HG02938 (cell line): Measurements from ENCODE around the gene CALN1.
"Not testable (repeated sequence)": the region's sequence is repeated elsewhere in the genome, so short reads cannot be mapped to it uniquely, and the experiment has no call there.

Source experiments
- ATAC-seq: cut with Tn5 transposase; IDR thresholded peaks from one replicate; pipeline ENCODE4 v1.9.1; 2021; ENCODE audit warnings: mild to moderate bottlenecking, moderate library complexity; ENCODE audit not compliant: unreplicated experiment

CALN1 gene

DNA sequence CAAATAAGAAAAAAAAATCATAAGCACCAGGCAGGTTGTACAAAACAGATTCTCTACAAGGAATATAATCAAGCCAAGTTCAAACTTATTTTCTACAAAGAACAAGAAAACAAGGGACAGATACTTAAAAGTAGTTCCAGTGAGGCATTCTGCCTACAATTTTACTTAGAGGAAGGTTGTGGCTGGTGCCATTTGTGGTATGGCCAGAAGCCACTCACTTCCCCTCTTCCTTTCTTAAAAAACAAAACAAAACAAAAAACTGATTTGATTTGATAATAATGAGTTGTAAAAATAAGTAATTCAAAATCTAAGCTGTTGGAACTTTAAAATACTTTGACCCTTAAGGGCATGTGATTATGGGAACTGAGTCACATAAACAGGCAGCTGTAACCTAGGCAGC, 420.6 kb downstream of the CALN1 start:
- no peak for ATAC-seq

GRCh38 chr7:71990138-71990462, 422.0 kb downstream of the CALN1 start:
- no peak for ATAC-seq

DNA sequence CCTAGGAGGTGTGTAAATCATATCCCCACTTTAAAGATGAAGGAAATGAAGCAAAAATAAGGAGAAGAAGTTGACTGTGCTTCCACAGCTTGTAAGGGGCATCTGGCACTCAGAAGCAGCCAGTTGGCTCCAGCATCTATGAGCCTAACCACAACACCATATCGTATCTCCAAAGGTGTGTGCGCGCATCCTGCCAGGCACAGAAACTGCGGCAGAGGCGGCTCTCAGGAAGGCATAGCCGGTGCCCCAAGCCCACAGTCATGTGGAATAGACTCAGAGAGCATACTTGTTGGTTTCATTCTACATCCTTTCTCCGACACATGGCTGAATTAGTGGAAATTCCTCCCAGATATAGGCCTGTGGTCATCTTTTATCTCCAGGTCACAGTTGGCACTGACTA, 423.9 kb downstream of the CALN1 start:
- ATAC-seq = no peak

- no peak for ATAC-seq
Observed at GRCh38 chr7:71987200-71987767, 424.9 kb downstream of the CALN1 start.

- ATAC-seq = no peak
Observed at GRCh38 chr7:71984348-71984747, 427.8 kb downstream of the CALN1 start.

GRCh38 chr7:71982851-71983250, 429.3 kb downstream of the CALN1 start:
- no peak for ATAC-seq

- no peak for ATAC-seq
Observed at GRCh38 chr7:71976645-71977044, 435.5 kb downstream of the CALN1 start.

GRCh38 chr7:71974611-71975010, 437.5 kb downstream of the CALN1 start:
- no peak for ATAC-seq

DNA sequence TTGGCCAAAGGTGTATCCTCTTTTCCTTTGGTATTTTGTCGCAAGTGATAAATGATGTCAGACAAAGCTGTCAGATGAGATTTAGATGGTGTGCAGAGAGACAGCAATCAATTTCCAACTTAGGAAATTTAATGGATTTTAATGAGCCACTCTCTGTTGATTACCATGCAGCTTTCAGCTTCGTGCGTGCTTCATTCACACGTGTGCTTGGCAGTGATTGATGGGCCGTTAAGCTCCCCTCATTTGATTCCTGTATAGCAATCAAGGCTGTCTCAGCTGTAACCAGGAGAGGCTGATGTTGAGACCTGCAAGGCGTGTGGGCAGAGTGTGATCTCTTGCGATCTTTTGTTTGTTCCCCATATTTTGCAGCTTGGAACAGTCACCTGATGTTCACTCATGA, 439.6 kb downstream of the CALN1 start:
- ATAC-seq = no peak

GRCh38 chr7:71970725-71971124, 441.4 kb downstream of the CALN1 start:
- no peak for ATAC-seq

- ATAC-seq = no peak
Observed at GRCh38 chr7:71962636-71963035, 449.5 kb downstream of the CALN1 start.

GRCh38 chr7:71961283-71961682, 450.9 kb downstream of the CALN1 start:
- no peak for ATAC-seq

GRCh38 chr7:71942115-71942514, 470.0 kb downstream of the CALN1 start:
- ATAC-seq = no peak

DNA sequence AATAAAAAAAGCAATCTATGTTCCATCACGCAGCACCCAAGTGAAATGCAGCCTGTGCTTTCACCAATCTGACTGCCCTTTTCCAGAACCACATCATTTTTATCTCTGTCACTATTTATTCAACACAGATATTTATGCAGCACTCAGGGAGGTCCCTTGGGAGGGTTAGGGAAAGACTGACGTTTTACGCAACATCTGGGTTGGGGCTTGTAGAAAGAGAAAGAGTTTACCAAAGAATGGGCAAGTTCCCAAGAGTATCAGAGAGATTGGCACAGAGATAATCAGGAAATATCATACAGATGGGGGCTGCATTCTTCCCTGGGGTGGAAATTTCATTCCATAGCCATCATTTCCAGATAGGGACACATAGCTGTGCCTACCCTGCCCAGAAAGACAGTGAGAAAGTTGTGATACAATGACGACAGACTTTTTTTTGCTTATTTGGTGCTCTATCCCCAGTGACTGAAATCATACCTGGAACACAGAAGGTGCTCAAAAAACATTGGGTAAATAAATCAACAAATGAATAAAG, 474.2 kb downstream of the CALN1 start:
- no peak for ATAC-seq

DNA sequence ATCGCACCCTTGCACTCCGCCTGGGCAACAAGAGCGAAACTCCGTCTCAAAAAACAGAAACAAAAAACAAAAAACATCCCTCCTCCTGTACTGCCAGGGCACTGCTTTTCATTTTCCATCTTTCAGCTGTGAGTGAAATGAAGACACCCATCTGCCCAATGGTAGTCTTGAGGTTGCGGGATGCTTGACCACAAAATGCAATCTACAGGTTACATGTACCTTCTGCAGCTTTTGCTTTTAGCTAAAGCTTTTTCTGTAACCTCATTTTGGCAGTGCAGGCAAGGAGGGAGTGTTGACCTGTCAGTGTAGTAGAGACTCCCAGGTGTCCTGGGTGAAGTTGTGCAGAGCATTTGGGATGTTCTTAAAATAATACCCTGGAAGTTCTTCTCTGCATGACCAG, 476.5 kb downstream of the CALN1 start:
- no peak for ATAC-seq

DNA sequence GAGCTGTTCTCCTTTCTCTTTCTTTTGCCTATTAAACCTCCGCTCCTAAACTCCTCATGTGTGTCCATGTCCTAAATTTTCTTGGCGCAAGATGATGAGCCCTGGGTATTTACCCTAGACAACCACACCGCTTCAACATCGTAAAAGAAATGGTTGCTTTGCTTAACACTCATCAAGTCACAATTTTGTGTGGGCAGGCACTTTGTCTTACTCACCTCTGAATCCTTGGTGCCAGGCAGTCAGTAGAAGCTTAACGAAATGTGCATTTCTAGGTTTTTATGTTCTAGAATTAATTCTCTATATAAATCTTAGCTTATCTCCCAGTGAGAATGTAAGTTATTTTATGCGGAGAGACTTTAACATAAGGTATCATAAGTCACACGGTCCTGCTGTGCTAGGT, 478.7 kb downstream of the CALN1 start:
- no peak for ATAC-seq

DNA sequence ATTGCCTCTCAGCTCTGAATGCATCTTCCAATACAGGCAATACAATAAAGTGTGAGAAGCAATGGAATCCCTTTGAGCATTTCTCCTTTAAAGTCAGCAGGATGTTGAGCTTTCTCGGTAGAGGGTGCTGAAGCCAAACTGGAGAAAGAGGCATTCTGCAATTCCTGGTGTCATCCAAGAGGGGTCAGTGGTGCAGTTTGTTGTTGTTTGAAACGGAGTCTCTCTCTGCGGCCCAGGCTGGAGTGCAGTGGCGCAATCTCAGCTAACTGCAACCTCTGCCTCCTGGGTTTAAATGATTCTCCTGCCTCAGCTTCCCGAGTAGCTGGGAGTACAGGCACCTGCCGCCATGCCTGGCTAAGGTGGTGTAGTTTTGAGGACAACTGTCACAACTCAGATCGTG, 486.5 kb downstream of the CALN1 start:
- no peak for ATAC-seq

DNA sequence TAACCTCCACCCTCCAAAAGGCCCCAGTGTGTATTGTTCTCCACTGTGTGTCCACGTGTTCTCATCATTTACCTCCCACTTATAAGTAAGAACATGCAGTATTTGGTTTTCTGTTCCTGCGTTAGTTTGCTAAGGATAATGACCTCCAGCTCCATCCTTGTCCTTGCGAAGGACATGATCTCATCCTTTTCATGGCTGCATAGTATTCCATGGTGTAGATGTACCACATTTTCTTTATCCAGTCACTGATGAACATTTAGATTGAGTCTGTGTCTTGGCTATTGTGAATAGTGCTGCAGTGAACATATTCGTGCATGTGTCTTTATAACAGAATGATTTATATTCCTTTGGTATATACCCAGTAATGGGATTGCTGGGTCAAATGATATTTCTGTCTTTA, 497.9 kb downstream of the CALN1 start:
- ATAC-seq = not testable (repeated sequence)

- ATAC-seq = no peak
Observed at GRCh38 chr7:71912476-71912875, 499.7 kb downstream of the CALN1 start.

GRCh38 chr7:71911051-71911450, 501.1 kb downstream of the CALN1 start:
- no peak for ATAC-seq

DNA sequence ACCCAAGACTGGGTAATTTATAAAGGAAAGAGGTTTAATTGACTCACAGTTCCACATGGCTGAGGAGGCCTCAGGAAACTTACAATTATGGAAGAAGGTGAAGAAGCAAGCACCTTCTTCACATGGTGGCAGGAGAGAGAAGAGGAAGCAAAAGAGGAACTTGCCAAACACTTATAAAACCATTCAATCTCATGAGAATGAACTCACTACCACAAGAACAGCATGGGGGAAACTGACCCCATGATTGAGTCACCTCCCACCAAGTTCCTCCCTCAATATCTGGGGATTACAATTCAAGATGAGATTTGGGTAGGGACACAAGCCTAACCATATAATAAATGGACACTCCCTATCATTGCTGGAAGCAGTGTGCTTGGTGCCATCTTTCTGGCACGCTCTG, 506.3 kb downstream of the CALN1 start:
- ATAC-seq = no peak

- ATAC-seq = no peak
Observed at GRCh38 chr7:71904484-71904883, 507.7 kb downstream of the CALN1 start.

DNA sequence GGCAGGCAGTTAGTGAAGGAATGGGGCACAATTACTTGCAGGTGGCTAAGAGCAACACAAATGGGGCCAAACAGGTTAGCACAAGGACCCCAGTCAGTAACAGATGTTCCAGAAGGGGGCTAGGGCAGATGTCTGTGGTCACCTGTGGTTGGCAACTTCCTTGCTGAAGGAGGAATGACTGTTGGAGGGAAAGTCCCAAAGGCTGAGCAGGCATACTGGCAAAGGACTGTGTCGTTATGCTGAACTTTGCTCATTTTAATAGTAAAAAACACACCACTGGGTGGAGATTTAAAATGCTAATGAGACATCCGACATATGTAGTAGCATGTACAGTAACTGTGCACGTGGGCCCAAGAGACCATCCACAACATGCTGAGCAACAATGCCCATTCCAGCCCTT, 511.6 kb downstream of the CALN1 start:
- no peak for ATAC-seq
